ENCODE measurements around the gene RRAD. TPM values are rescaled to one million over a fixed set of nuclear protein-coding genes. Genes with fewer than 3 reads are reported as not detected.

The RRAD gene
- total RNA-seq, 1 donor from 2014 or later = 11.1 TPM

- ATAC-seq (peak; percentile 2), DNase-seq (no peak)
- H3K9me3 ChIP-seq = no peaks in the 10 kb centered on the region
- peak overlapping the region; percentile 55 for H3K4me3 ChIP-seq
- H3K27ac ChIP-seq = peak overlapping the region; percentile 18
- peaks cover 35% of the 10 kb centered on the region for H3K4me1 ChIP-seq
- H3K27me3 ChIP-seq = peaks cover 5% of the 10 kb centered on the region
- no peaks in the 10 kb centered on the region for H3K36me3 ChIP-seq
- intact Hi-C loops (cut with DNase I) = no loop called here
- no peak for TF ChIP-seq CTCF (IDR thresholded peaks at IDR 0.05)
Measured at GRCh38 chr16:66923866-66924265, 1.5 kb downstream of the RRAD start.

GRCh38 chr16:66923247-66923731 lies 2.0 kb downstream of the RRAD start:
- intact Hi-C loops (cut with DNase I) = no loop called here
- DNase-seq = no peak
- no peaks in the 10 kb centered on the region for H3K36me3 ChIP-seq
- H3K4me1 ChIP-seq = peaks cover 30% of the 10 kb centered on the region
- H3K9me3 ChIP-seq = no peaks in the 10 kb centered on the region
- peaks cover 5% of the 10 kb centered on the region for H3K27me3 ChIP-seq
- TF ChIP-seq CTCF (IDR thresholded peaks at IDR 0.05) = no peak
- H3K4me3 ChIP-seq = peak overlapping the region; percentile 55
- H3K27ac ChIP-seq = peak overlapping the region; percentile 18
- ATAC-seq = no peak

GRCh38 chr16:66921729-66922450 lies 3.4 kb downstream of the RRAD start:
- H3K27me3 ChIP-seq = peaks cover 5% of the 10 kb centered on the region
- H3K4me3 ChIP-seq = no peak overlapping the region
- intact Hi-C loops (cut with DNase I) = no loop called here
- H3K4me1 ChIP-seq = peaks cover 16% of the 10 kb centered on the region
- no peaks in the 10 kb centered on the region for H3K9me3 ChIP-seq
- H3K27ac ChIP-seq = no peak overlapping the region
- TF ChIP-seq CTCF (IDR thresholded peaks at IDR 0.05) = no peak
- DNase-seq (no peak), ATAC-seq (no peak)
- H3K36me3 ChIP-seq = no peaks in the 10 kb centered on the region

- no peak for DNase-seq
- peaks cover 5% of the 10 kb centered on the region for H3K27me3 ChIP-seq
Measured at GRCh38 chr16:66920924-66921680, 4.2 kb downstream of the RRAD start.

GRCh38 chr16:66920299-66920590 lies 5.1 kb downstream of the RRAD start:
- no peak for ATAC-seq
- peaks cover 10% of the 10 kb centered on the region for H3K4me1 ChIP-seq
- H3K27me3 ChIP-seq = peaks cover 5% of the 10 kb centered on the region
- intact Hi-C loops (cut with DNase I) = no loop called here
- no peak for DNase-seq
- no peak overlapping the region for H3K4me3 ChIP-seq
- no peaks in the 10 kb centered on the region for H3K9me3 ChIP-seq
- H3K36me3 ChIP-seq = no peaks in the 10 kb centered on the region
- H3K27ac ChIP-seq = no peak overlapping the region
- TF ChIP-seq CTCF (IDR thresholded peaks at IDR 0.05) = no peak

More at GRCh38 chr16:66920924-66921680, 4.2 kb downstream of the RRAD start:
- intact Hi-C loops (cut with DNase I) = no loop called here
- no peak for ATAC-seq
- no peak for TF ChIP-seq CTCF (IDR thresholded peaks at IDR 0.05)
- peaks cover 12% of the 10 kb centered on the region for H3K4me1 ChIP-seq
- no peak overlapping the region for H3K4me3 ChIP-seq
- H3K27ac ChIP-seq = no peak overlapping the region
- H3K36me3 ChIP-seq = no peaks in the 10 kb centered on the region
- no peaks in the 10 kb centered on the region for H3K9me3 ChIP-seq
